Measurements from ENCODE around the gene APPBP2. TPM values are rescaled to one million over a fixed set of nuclear protein-coding genes. Genes with fewer than 3 reads are reported as not detected.

The APPBP2 gene
- total RNA-seq, 1 donor from 2014 or later: 65.5 TPM

DNA sequence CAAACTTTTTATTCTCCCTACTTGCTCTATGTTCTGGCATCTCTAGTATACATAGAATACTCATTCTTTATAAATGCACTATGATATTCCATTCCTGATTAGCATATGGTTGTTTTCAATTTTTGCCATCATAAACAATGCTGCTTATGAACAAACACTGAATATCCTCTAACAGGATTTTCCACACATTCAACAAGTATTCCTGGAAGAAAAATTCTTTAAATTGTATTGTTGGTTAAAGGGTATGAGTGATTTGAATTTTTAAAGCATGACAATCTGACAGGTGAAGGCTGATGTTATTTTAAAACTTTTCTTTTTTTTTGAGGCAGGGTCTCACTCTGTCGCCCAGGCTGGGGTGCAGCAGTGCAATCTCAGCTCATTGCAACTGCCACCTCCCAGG, 11.5 kb downstream of the APPBP2 start:
- H3K4me1 Mint-ChIP-seq: no peaks in the 10 kb centered on the region
- H3K27me3 Mint-ChIP-seq (ENCODE audit: low read depth): no peaks in the 10 kb centered on the region
- H3K27ac Mint-ChIP-seq: no peak overlapping the region
- TF ChIP-seq, protein P1, sequence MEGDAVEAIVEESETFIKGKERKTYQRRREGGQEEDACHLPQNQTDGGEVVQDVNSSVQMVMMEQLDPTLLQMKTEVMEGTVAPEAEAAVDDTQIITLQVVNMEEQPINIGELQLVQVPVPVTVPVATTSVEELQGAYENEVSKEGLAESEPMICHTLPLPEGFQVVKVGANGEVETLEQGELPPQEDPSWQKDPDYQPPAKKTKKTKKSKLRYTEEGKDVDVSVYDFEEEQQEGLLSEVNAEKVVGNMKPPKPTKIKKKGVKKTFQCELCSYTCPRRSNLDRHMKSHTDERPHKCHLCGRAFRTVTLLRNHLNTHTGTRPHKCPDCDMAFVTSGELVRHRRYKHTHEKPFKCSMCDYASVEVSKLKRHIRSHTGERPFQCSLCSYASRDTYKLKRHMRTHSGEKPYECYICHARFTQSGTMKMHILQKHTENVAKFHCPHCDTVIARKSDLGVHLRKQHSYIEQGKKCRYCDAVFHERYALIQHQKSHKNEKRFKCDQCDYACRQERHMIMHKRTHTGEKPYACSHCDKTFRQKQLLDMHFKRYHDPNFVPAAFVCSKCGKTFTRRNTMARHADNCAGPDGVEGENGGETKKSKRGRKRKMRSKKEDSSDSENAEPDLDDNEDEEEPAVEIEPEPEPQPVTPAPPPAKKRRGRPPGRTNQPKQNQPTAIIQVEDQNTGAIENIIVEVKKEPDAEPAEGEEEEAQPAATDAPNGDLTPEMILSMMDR (IDR thresholded peaks at IDR 0.05; ENCODE audit: unreplicated experiment): no peak
- no peak for DNase-seq (ENCODE audit: low spot score in 2 of 2, unreplicated experiment in 2 of 2)
- peaks cover 27% of the 10 kb centered on the region for H3K36me3 Mint-ChIP-seq
- H3K4me3 Mint-ChIP-seq: no peak overlapping the region
- peaks cover 3% of the 10 kb centered on the region for H3K9me3 Mint-ChIP-seq

DNA sequence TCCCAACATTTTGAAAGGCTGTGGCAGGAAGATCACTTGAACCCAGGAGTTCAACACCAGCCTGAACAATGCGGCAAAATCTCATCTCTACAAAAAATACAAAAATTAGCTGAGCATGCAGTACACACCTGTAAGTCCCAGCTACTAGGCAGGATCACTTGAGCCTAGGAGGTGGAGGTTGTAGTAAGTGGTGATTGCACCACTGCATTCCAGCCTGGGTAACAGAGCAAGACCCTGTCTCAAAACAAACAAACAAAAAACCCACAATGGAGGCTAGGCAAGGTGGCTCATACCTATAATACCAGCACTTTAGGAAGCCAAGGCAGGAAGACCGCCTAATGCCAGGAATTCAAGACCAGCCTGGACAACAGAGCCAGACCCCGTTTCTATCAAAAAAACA, 12.0 kb downstream of the APPBP2 start:
- DNase-seq (ENCODE audit: low spot score in 2 of 2, unreplicated experiment in 2 of 2): no peak
- no peaks in the 10 kb centered on the region for H3K27me3 Mint-ChIP-seq (ENCODE audit: low read depth)
- H3K4me3 Mint-ChIP-seq: no peak overlapping the region
- H3K4me1 Mint-ChIP-seq: no peaks in the 10 kb centered on the region
- H3K9me3 Mint-ChIP-seq: peaks cover 3% of the 10 kb centered on the region
- peaks cover 27% of the 10 kb centered on the region for H3K36me3 Mint-ChIP-seq
- H3K27ac Mint-ChIP-seq: no peak overlapping the region
- TF ChIP-seq, protein P1 (IDR thresholded peaks at IDR 0.05; ENCODE audit: unreplicated experiment): no peak

DNA sequence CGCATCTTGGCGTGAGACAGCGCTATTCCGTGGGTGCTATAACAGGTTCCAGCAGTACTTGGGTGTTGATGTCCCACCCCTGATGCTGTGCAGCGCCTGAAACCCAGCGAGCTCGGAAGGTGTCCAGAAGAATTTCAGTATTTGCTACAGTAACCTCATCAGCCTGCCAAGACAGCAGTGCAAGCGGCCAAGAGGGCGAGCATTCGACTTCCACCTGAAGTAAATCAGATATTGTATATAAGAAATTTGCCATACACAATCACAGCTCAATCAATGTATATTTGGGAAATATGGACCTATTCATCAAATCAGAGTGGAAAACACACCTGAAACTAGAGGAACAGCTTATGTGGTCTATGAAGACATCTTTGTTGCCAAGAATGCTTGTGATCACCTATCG, 13.0 kb downstream of the APPBP2 start:
- Mint-ChIP-seq H3K27ac (no peak overlapping the region), H3K4me1 (no peaks in the 10 kb centered on the region), H3K4me3 (no peak overlapping the region), H3K36me3 (peaks cover 30% of the 10 kb centered on the region), H3K9me3 (peaks cover 3% of the 10 kb centered on the region), H3K27me3 (ENCODE audit: low read depth) (no peaks in the 10 kb centered on the region)
- TF ChIP-seq, protein P1 (IDR thresholded peaks at IDR 0.05; ENCODE audit: unreplicated experiment): no peak
- no peak for DNase-seq (ENCODE audit: low spot score in 2 of 2, unreplicated experiment in 2 of 2)

DNA sequence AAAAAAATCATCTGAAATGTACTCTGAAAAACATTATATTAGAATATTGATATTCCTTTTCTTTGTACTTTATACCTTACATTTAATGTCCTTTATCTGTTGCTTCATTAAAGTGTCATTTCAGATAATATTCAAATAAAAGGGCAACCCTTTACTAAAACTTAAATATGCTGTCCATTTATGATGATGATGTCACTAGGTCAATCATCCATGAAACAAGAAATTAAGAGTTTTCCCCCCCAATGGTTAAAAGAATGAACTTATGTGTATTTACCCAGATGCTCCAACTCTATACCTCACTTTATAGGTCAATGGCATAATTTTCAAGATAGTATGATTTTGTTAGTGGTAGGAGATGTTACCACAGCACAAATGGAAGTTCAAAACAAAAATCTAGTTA, 15.3 kb downstream of the APPBP2 start:
- no peak for DNase-seq (ENCODE audit: low spot score in 2 of 2, unreplicated experiment in 2 of 2)
- H3K4me1 Mint-ChIP-seq: peaks cover 3% of the 10 kb centered on the region
- TF ChIP-seq, protein P1 (IDR thresholded peaks at IDR 0.05; ENCODE audit: unreplicated experiment): no peak
- H3K27ac Mint-ChIP-seq: no peak overlapping the region
- H3K9me3 Mint-ChIP-seq: peaks cover 3% of the 10 kb centered on the region
- peaks cover 29% of the 10 kb centered on the region for H3K36me3 Mint-ChIP-seq
- no peak overlapping the region for H3K4me3 Mint-ChIP-seq
- no peaks in the 10 kb centered on the region for H3K27me3 Mint-ChIP-seq (ENCODE audit: low read depth)

DNA sequence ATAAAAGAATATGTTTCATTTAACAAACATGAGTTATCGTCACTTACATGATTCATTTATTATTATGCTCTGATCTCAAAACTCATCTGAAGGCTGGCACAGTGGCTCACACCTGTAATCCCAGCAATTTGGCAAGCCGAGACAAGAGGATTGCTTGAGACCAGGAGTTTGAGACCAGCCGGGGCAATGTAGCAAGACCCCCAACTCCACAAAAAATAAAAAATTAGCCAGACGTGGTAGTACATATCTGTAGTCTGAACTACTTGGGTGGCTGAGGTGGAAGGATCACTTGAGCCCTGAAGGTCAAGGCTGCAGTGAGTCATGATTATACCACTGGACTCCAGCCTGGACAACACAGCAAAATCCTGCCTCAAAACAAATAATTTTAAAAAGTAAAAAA, 16.0 kb downstream of the APPBP2 start:
- peaks cover 3% of the 10 kb centered on the region for H3K4me1 Mint-ChIP-seq
- H3K27me3 Mint-ChIP-seq (ENCODE audit: low read depth): no peaks in the 10 kb centered on the region
- H3K4me3 Mint-ChIP-seq: no peak overlapping the region

More for the DNA sequence above, 16.0 kb downstream of the APPBP2 start:
- DNase-seq (ENCODE audit: low spot score in 2 of 2, unreplicated experiment in 2 of 2): no peak
- Mint-ChIP-seq H3K27ac (no peak overlapping the region), H3K36me3 (peaks cover 29% of the 10 kb centered on the region), H3K9me3 (peaks cover 3% of the 10 kb centered on the region)
- TF ChIP-seq, protein P1 (IDR thresholded peaks at IDR 0.05; ENCODE audit: unreplicated experiment): no peak
